Subcutaneous abdominal adipose tissue (tissue), 5 donors: ENCODE measurements around the gene ORC4.

Experiments
- H3K27ac ChIP-seq: one replicate; pipeline ENCODE4 v1.7.0; 2013; ENCODE audit warnings: low read depth, mild to moderate bottlenecking, inconsistent platforms, low read length, moderate library complexity
- H3K27me3 ChIP-seq, 5 donors: one replicate each; pipeline ENCODE4 v1.7.0; 2013; ENCODE audit warnings: low read length in 5 of 5, inconsistent platforms in 1 of 5; ENCODE audit not compliant: control insufficient read depth in 5 of 5, insufficient read depth in 4 of 5
- H3K36me3 ChIP-seq, 5 donors: one replicate each; pipeline ENCODE4 v1.7.0; 2013; ENCODE audit warnings: low read length in 5 of 5; ENCODE audit not compliant: control insufficient read depth in 5 of 5, insufficient read depth in 5 of 5
- H3K4me1 ChIP-seq, 5 donors: one replicate each; pipeline ENCODE4 v1.7.0; 2013; ENCODE audit warnings: low read length in 5 of 5, mild to moderate bottlenecking in 3 of 5, moderate library complexity in 1 of 5; ENCODE audit not compliant: control insufficient read depth in 5 of 5, insufficient read depth in 5 of 5
- H3K4me3 ChIP-seq, 5 donors: one replicate each; pipeline ENCODE4 v1.7.0; 2013; ENCODE audit warnings: low read length in 5 of 5, low read depth in 1 of 5
- H3K9ac ChIP-seq, 5 donors: one replicate each; pipeline ENCODE4 v1.7.0; 2013; ENCODE audit warnings: low read length in 5 of 5, mild to moderate bottlenecking in 4 of 5, moderate library complexity in 3 of 5
- H3K9me3 ChIP-seq, 5 donors: one replicate each; pipeline ENCODE4 v1.7.0; 2013; ENCODE audit warnings: low read length in 5 of 5; ENCODE audit not compliant: control insufficient read depth in 5 of 5
- donor health status: healthy.
- donor health status: healthy.
- donor health status: healthy.
- donor health status: healthy.
- donor health status: healthy.

The ORC4 gene

GRCh38 chr2:148042219-148042618 is 21.7 kb upstream of the ORC4 start:
- Histone ChIP-seq H3K9me3 (no peaks in the 10 kb centered on the region), H3K4me3 (no peak overlapping the region), H3K4me1 (no peaks in the 10 kb centered on the region), H3K27me3 (no peaks in the 10 kb centered on the region), H3K9ac (no peak overlapping the region), H3K36me3 (peaks cover 0 to 4% (median 3%) of the 10 kb centered on the region in 5 donors), H3K27ac (no peak overlapping the region)

GRCh38 chr2:148039783-148040182 is 19.2 kb upstream of the ORC4 start:
- no peaks in the 10 kb centered on the region for H3K9me3 ChIP-seq
- no peak overlapping the region for H3K9ac ChIP-seq
- peaks cover 0 to 4% (median 3%) of the 10 kb centered on the region in 5 donors for H3K36me3 ChIP-seq
- H3K4me3 ChIP-seq: no peak overlapping the region
- H3K27me3 ChIP-seq: no peaks in the 10 kb centered on the region
- no peaks in the 10 kb centered on the region for H3K4me1 ChIP-seq
- no peak overlapping the region for H3K27ac ChIP-seq

- H3K4me3 ChIP-seq: no peak overlapping the region
- no peaks in the 10 kb centered on the region for H3K36me3 ChIP-seq
- no peak overlapping the region for H3K9ac ChIP-seq
- H3K9me3 ChIP-seq: no peaks in the 10 kb centered on the region
- H3K4me1 ChIP-seq: no peaks in the 10 kb centered on the region
- no peak overlapping the region for H3K27ac ChIP-seq
- H3K27me3 ChIP-seq: no peaks in the 10 kb centered on the region
These were observed 11.7 kb upstream of the ORC4 start for GRCh38 chr2:148032215-148032614.

GRCh38 chr2:148031152-148031551 is 10.6 kb upstream of the ORC4 start:
- H3K27ac ChIP-seq: no peak overlapping the region
- H3K27me3 ChIP-seq: no peaks in the 10 kb centered on the region
- H3K9me3 ChIP-seq: no peaks in the 10 kb centered on the region
- no peak overlapping the region for H3K4me3 ChIP-seq
- no peak overlapping the region for H3K9ac ChIP-seq
- no peaks in the 10 kb centered on the region for H3K4me1 ChIP-seq
- no peaks in the 10 kb centered on the region for H3K36me3 ChIP-seq

- no peak overlapping the region for H3K9ac ChIP-seq
- no peak overlapping the region for H3K27ac ChIP-seq
- H3K9me3 ChIP-seq: no peaks in the 10 kb centered on the region
- H3K27me3 ChIP-seq: no peaks in the 10 kb centered on the region
- H3K36me3 ChIP-seq: no peaks in the 10 kb centered on the region
- no peak overlapping the region for H3K4me3 ChIP-seq
- no peaks in the 10 kb centered on the region for H3K4me1 ChIP-seq
These were observed 8.2 kb upstream of the ORC4 start for GRCh38 chr2:148028781-148029180.

- Histone ChIP-seq H3K9me3 (no peaks in the 10 kb centered on the region), H3K27me3 (no peaks in the 10 kb centered on the region), H3K4me3 (no peak overlapping the region), H3K27ac (no peak overlapping the region), H3K9ac (no peak overlapping the region), H3K36me3 (no peaks in the 10 kb centered on the region), H3K4me1 (peaks cover 0 to 4% (median under 1%) of the 10 kb centered on the region in 5 donors)
These were observed 7.3 kb upstream of the ORC4 start for GRCh38 chr2:148027822-148028221.

GRCh38 chr2:148026573-148026972 is 6.0 kb upstream of the ORC4 start:
- Histone ChIP-seq H3K27ac (no peak overlapping the region), H3K9ac (no peak overlapping the region), H3K9me3 (no peaks in the 10 kb centered on the region), H3K4me3 (no peak overlapping the region), H3K36me3 (no peaks in the 10 kb centered on the region), H3K27me3 (no peaks in the 10 kb centered on the region), H3K4me1 (peaks cover 0 to 14% (median 13%) of the 10 kb centered on the region in 5 donors)

GRCh38 chr2:148023861-148024260 is 3.3 kb upstream of the ORC4 start:
- H3K9me3 ChIP-seq: no peaks in the 10 kb centered on the region
- no peaks in the 10 kb centered on the region for H3K27me3 ChIP-seq
- H3K4me3 ChIP-seq: no peak overlapping the region
- no peak overlapping the region for H3K9ac ChIP-seq
- H3K27ac ChIP-seq: no peak overlapping the region
- H3K36me3 ChIP-seq: no peaks in the 10 kb centered on the region
- peaks cover 2 to 30% (median 22%) of the 10 kb centered on the region in 5 donors for H3K4me1 ChIP-seq

- Histone ChIP-seq H3K27ac (no peak overlapping the region), H3K4me1 (peaks cover 2 to 30% (median 24%) of the 10 kb centered on the region in 5 donors), H3K27me3 (no peaks in the 10 kb centered on the region), H3K9me3 (no peaks in the 10 kb centered on the region), H3K36me3 (no peaks in the 10 kb centered on the region), H3K9ac (no peak overlapping the region), H3K4me3 (no peak overlapping the region)
These were observed 2.3 kb upstream of the ORC4 start for GRCh38 chr2:148022882-148023281.

GRCh38 chr2:148022351-148022750 is 1.8 kb upstream of the ORC4 start:
- Histone ChIP-seq H3K36me3 (no peaks in the 10 kb centered on the region), H3K27me3 (no peaks in the 10 kb centered on the region), H3K4me3 (peak overlapping the region; percentile 97 to 100 (median 100)), H3K27ac (no peak overlapping the region), H3K9me3 (no peaks in the 10 kb centered on the region), H3K4me1 (peaks cover 2 to 30% (median 24%) of the 10 kb centered on the region in 5 donors), H3K9ac (peak overlapping the region in 4 of 5 donors; percentile 33 to 95 (median 72))

GRCh38 chr2:148021886-148022285 is 1.3 kb upstream of the ORC4 start:
- Histone ChIP-seq H3K9me3 (no peaks in the 10 kb centered on the region), H3K4me1 (peaks cover 2 to 30% (median 24%) of the 10 kb centered on the region in 5 donors), H3K9ac (peak overlapping the region in 4 of 5 donors; percentile 92 to 95 (median 94)), H3K27ac (peak overlapping the region; percentile 88), H3K27me3 (no peaks in the 10 kb centered on the region), H3K36me3 (no peaks in the 10 kb centered on the region), H3K4me3 (peak overlapping the region; percentile 97 to 100 (median 100))
